Activated CD8-positive, alpha-beta memory T cell treated with anti-CD3 and anti-CD28 coated beads, Interleukin-2, amount 10 ng/mL, durations not matched to agents 7 days and 5 days (primary cell): ENCODE measurements around the gene PCOLCE2. TPM values are rescaled to one million over a fixed set of nuclear protein-coding genes. Genes with fewer than 3 reads are reported as not detected.
A peak's percentile ranks its signal among the peaks of the same experiment; 100 is the strongest.
"Not testable (repeated sequence)": the region's sequence is repeated elsewhere in the genome, so short reads cannot be mapped to it uniquely, and the experiment has no call there.

Experiments
- ATAC-seq: fragments of 150-1000 bp; cut with Tn5 transposase; one replicate; pipeline ENCODE4 v1.10.0; 2021; ENCODE audit warnings: moderate library complexity
- CTCF ChIA-PET: fragments of 350-600 bp; sonication (Branson Sonifier 250); formaldehyde crosslinking; loops from one replicate; lab custom pipeline; 2021; ENCODE audit warnings: antibody characterized with exemption; lab: Charles Lee
- DNase-seq: peaks from one replicate; pipeline ENCODE4 v3.0.0-alpha.2; 2020
- H3K27ac Mint-ChIP-seq: one replicate; pipeline ENCODE4 v1.8.0; 2021; ENCODE audit warnings: mild to moderate bottlenecking, mixed read lengths
- H3K27me3 Mint-ChIP-seq: one replicate; pipeline ENCODE4 v1.8.0; 2021; ENCODE audit warnings: mixed read lengths
- H3K36me3 Mint-ChIP-seq: one replicate; pipeline ENCODE4 v1.8.0; 2021; ENCODE audit warnings: mild to moderate bottlenecking, mixed read lengths
- H3K4me1 Mint-ChIP-seq: one replicate; pipeline ENCODE4 v1.8.0; 2021; ENCODE audit warnings: mixed read lengths
- H3K4me3 Mint-ChIP-seq: one replicate; pipeline ENCODE4 v1.8.0; 2021; ENCODE audit warnings: mild to moderate bottlenecking, moderate library complexity, mixed read lengths
- H3K9me3 Mint-ChIP-seq: one replicate; pipeline ENCODE4 v1.8.0; 2022; ENCODE audit warnings: low read depth, mixed read lengths
- total RNA-seq, 2 experiments: library from RNA; stranded (reverse); gene quantifications; one replicate each; pipeline ENCODE4 v1.2.3, GENCODE V29; 2021

The PCOLCE2 gene
- total RNA-seq, 2 experiments from 2014 or later, result not detected

- Mint-ChIP-seq H3K27ac (no peak overlapping the region), H3K9me3 (no peaks in the 10 kb centered on the region), H3K27me3 (peaks cover 21% of the 10 kb centered on the region), H3K36me3 (no peaks in the 10 kb centered on the region), H3K4me1 (peaks cover 8% of the 10 kb centered on the region), H3K4me3 (no peak overlapping the region)
- DNase-seq (no peak), ATAC-seq (no peak)
- CTCF ChIA-PET, result no interaction called here
Observed at GRCh38 chr3:142875099-142875498, 13.8 kb downstream of the PCOLCE2 start.

DNA sequence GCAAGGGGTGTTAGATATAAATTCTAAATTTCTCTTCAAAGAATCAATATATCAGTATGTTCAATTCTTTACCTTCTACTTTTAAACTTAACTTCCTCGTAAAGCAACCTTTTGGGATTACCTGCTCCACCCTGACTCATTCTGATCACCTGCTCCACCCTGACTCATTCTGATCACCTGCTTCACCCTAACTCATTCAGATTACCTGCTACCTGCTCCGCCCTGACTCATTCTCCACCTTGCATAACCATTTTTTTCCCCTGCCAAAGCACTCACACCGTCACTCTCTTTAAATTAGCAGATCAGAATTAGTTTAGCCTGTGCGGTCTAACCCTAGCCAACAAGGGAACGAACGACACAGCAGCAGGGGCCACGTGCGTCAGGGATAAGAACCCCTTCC lies 20.5 kb downstream of the PCOLCE2 start:
- H3K36me3 Mint-ChIP-seq, H3K27ac Mint-ChIP-seq, H3K9me3 Mint-ChIP-seq, ATAC-seq, H3K4me1 Mint-ChIP-seq, H3K4me3 Mint-ChIP-seq, DNase-seq, CTCF ChIA-PET: not testable (repeated sequence)
- H3K27me3 Mint-ChIP-seq, result peaks cover 22% of the 10 kb centered on the region

DNA sequence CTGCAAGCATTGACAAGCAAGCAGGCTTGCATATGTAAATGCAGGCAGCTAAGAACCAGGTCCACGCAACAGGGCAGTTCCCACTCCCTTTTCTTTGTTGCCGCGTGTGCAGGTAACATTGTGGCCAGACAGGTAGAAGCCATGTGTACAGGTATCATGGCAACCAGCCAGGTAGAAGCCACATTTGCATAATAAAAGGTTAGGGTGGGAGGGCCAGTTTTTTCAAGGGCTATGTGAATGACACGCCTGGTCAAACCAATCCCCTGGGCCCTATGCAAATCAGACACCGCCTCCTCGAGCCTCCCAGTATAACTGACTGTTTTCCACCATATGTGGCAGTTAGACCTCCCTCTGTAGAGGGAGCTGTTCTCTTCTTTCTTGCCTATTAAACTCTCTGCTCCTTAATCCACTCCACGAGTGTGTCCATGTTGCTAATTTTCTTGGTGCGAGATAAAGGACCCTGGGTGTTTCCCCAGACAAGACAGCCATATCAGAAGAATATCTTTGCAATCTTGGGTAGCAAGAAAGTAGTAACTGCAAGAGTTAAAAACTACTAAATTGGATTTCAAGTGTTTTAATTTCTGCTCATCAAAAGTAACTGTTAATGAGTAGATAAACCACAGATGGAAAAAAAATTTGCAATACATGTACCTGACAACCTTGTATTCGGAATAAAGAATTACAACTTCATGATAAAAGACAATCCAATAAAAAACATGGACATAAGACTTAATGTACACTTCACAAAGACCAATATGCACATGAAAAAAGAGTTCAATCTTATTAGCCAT lies 21.8 kb downstream of the PCOLCE2 start:
- no peak for ATAC-seq
- Mint-ChIP-seq H3K27me3 (peaks cover 28% of the 10 kb centered on the region), H3K9me3 (no peaks in the 10 kb centered on the region), H3K27ac (no peak overlapping the region), H3K4me1 (peaks cover 14% of the 10 kb centered on the region), H3K4me3 (no peak overlapping the region), H3K36me3 (no peaks in the 10 kb centered on the region)
- no peak for DNase-seq
- CTCF ChIA-PET, result no interaction called here

DNA sequence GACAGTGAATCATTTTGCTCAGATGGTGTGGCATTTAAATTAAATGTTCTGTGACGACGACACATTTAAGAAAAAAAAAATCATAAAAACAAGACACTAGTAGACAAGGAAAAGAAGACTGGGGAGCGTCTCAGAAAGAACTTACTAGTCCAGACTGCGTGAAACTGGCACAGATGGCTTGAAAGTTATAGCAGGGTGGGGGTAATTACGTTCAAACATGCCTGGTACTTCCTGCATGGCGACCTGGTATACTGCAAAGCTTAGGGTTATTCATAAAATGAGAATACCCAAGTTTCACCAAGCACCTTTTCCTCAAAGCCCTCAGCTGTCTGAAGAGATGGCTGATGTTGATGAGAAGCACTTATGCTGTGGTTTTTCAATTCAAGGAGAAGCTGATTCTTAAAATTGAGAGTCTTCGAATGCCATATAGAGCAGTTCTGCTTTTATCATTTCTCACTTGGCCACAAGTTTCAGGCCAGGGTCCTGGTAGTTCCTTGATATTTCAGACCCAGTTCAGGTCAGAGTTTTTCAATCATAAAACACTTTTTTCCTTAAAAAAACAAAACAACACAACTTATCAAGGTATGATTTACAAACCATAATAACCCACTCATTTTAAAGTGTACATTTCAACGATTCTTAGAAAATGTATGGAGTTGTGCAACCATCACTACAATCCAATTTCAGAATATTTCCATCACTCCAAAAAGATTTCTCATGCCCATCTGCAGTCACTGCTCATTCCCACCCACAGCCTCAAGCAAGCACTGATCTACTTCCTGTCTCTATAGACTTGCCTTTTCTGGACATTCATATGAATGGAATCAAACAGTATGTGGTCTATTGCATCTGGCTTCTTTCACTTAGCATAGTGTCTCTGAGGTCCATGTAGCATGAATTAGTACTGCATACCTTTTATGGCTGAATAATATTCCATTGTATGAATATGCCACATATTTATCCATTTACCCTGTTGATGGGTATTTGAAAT lies 24.7 kb downstream of the PCOLCE2 start:
- no peaks in the 10 kb centered on the region for H3K36me3 Mint-ChIP-seq
- H3K4me1 Mint-ChIP-seq, result peaks cover 14% of the 10 kb centered on the region
- ATAC-seq (no peak), DNase-seq (no peak)
- H3K9me3 Mint-ChIP-seq, result no peaks in the 10 kb centered on the region
- CTCF ChIA-PET, result interaction anchor here (0.6 to 0.9 kb wide), 3 partner anchors 10 to 103 kb away, joined by 3 to 4 read pairs (median 3); no protein-coding TSS in a partner anchor
- peaks cover 38% of the 10 kb centered on the region for H3K27me3 Mint-ChIP-seq
- H3K27ac Mint-ChIP-seq, result no peak overlapping the region
- no peak overlapping the region for H3K4me3 Mint-ChIP-seq

GRCh38 chr3:142863010-142863817 lies 25.7 kb downstream of the PCOLCE2 start:
- Mint-ChIP-seq H3K9me3 (no peaks in the 10 kb centered on the region), H3K27ac (no peak overlapping the region), H3K4me1 (peaks cover 14% of the 10 kb centered on the region), H3K4me3 (no peak overlapping the region), H3K36me3 (no peaks in the 10 kb centered on the region), H3K27me3 (peaks cover 47% of the 10 kb centered on the region)
- ATAC-seq (peak; percentile 45), DNase-seq (no peak)
- CTCF ChIA-PET, result interaction anchor here (0.6 to 0.9 kb wide), 4 partner anchors 11 to 104 kb away, joined by 3 to 4 read pairs (median 3); no protein-coding TSS in a partner anchor

DNA sequence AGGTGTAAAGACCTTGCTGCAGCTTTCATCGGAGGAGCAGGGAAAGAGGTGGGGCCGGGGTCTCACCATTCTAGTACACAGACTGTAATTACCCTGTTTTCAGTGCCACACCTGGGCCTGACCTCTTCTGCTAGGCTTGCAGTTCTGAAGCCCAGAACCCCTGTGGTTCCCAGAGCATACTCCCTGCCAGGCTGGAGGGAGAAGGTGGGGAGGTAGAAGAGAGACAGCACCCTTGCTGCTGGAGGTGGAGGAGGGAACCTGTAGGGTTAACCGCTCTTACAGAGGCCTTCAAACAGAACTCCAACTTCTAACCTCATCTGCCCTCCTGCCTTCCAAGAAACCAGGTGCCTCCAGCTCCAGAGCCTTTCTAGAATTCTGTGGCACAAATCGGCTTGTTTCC lies 27.0 kb downstream of the PCOLCE2 start:
- Mint-ChIP-seq H3K4me1 (peaks cover 14% of the 10 kb centered on the region), H3K27ac (no peak overlapping the region), H3K9me3 (no peaks in the 10 kb centered on the region), H3K27me3 (peaks cover 42% of the 10 kb centered on the region), H3K4me3 (no peak overlapping the region), H3K36me3 (no peaks in the 10 kb centered on the region)
- no peak for ATAC-seq
- DNase-seq, result no peak
- CTCF ChIA-PET, result interaction anchor here (1.2 kb wide), 1 partner anchor 34 kb away, joined by 3 read pairs; no protein-coding TSS in a partner anchor

- Mint-ChIP-seq H3K27me3 (peaks cover 41% of the 10 kb centered on the region), H3K4me3 (no peak overlapping the region), H3K27ac (no peak overlapping the region), H3K4me1 (peaks cover 2% of the 10 kb centered on the region), H3K36me3 (no peaks in the 10 kb centered on the region), H3K9me3 (no peaks in the 10 kb centered on the region)
- CTCF ChIA-PET, result no interaction called here
- DNase-seq (no peak), ATAC-seq (no peak)
Observed at GRCh38 chr3:142858043-142858442, 30.8 kb downstream of the PCOLCE2 start.

- no peaks in the 10 kb centered on the region for H3K4me1 Mint-ChIP-seq
- CTCF ChIA-PET, result no interaction called here
- no peak overlapping the region for H3K4me3 Mint-ChIP-seq
- DNase-seq (no peak), ATAC-seq (no peak)
- H3K27ac Mint-ChIP-seq, result no peak overlapping the region
- H3K27me3 Mint-ChIP-seq, result peaks cover 38% of the 10 kb centered on the region
- no peaks in the 10 kb centered on the region for H3K36me3 Mint-ChIP-seq
- no peaks in the 10 kb centered on the region for H3K9me3 Mint-ChIP-seq
Observed at GRCh38 chr3:142857056-142857455, 31.8 kb downstream of the PCOLCE2 start.

GRCh38 chr3:142853270-142854168 lies 35.4 kb downstream of the PCOLCE2 start:
- Mint-ChIP-seq H3K27me3 (peaks cover 15% of the 10 kb centered on the region), H3K4me1 (no peaks in the 10 kb centered on the region), H3K27ac (no peak overlapping the region), H3K9me3 (no peaks in the 10 kb centered on the region), H3K4me3 (no peak overlapping the region), H3K36me3 (no peaks in the 10 kb centered on the region)
- CTCF ChIA-PET, result interaction anchor here (0.8 to 2.4 kb wide), 3 partner anchors 24 to 111 kb away, joined by 3 to 11 read pairs (median 5); partner anchors contain the start of gene PCOLCE2
- DNase-seq, result no peak
- no peak for ATAC-seq

DNA sequence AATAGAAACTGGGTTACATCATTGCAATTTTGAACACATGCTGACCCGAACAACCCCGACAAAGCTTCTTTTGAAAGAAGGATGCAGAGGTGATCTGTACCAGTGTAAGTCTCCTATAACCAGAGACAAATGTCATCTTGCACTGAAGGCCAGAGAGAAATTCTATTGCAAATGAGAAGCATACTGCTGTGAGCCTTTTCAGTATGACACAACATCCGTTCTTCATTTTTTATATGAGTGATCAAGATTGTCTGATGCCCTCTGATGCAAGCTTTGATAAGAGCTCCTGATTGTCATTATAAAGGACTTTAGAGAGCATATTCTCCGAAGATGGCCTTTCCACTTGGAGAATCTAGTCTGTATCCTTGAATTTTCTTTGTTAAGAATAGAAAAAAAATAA lies 36.9 kb downstream of the PCOLCE2 start:
- H3K27me3 Mint-ChIP-seq, result peaks cover 16% of the 10 kb centered on the region
- peak; percentile 64 for ATAC-seq
- no peaks in the 10 kb centered on the region for H3K36me3 Mint-ChIP-seq
- H3K4me1 Mint-ChIP-seq, result no peaks in the 10 kb centered on the region
- no peaks in the 10 kb centered on the region for H3K9me3 Mint-ChIP-seq
- CTCF ChIA-PET, result interaction anchor here (1.2 to 2.4 kb wide), 3 partner anchors 8 to 37 kb away, joined by 3 to 11 read pairs (median 4); partner anchors contain the start of gene PCOLCE2
- no peak for DNase-seq
- no peak overlapping the region for H3K27ac Mint-ChIP-seq
- no peak overlapping the region for H3K4me3 Mint-ChIP-seq

GRCh38 chr3:142850395-142851023 lies 38.4 kb downstream of the PCOLCE2 start:
- peaks cover 17% of the 10 kb centered on the region for H3K27me3 Mint-ChIP-seq
- ATAC-seq (peak; percentile 55), DNase-seq (no peak)
- H3K9me3 Mint-ChIP-seq, result no peaks in the 10 kb centered on the region
- H3K36me3 Mint-ChIP-seq, result no peaks in the 10 kb centered on the region
- H3K4me3 Mint-ChIP-seq, result no peak overlapping the region
- no peaks in the 10 kb centered on the region for H3K4me1 Mint-ChIP-seq
- CTCF ChIA-PET, result interaction anchor here (0.9 kb wide), 1 partner anchor 22 kb away, joined by 3 read pairs; no protein-coding TSS in a partner anchor
- no peak overlapping the region for H3K27ac Mint-ChIP-seq
